HepG2 (cell line): ENCODE data around the gene NT5DC2. TPM values are rescaled to one million over a fixed set of nuclear protein-coding genes. Genes with fewer than 3 reads are reported as not detected.
A peak's percentile ranks its signal among the peaks of the same experiment; 100 is the strongest.

Source experiments
- CBX5 ChIP-seq: sonication (generic); formaldehyde crosslinking; IDR thresholded peaks from 2 replicates; pipeline ENCODE4 v1.4.0; 2020; ENCODE audit warnings: missing genetic modification reagents, borderline replicate concordance
- CHD4 ChIP-seq: fragments of 200-600 bp; sonication (generic); IDR thresholded peaks from 2 replicates; pipeline ENCODE4 v1.7.0; 2017; ENCODE audit warnings: mild to moderate bottlenecking, low read length, borderline replicate concordance
- FIP1L1 ChIP-seq: fragments of 200-400 bp; formaldehyde crosslinking; IDR thresholded peaks from 2 replicates; pipeline ENCODE4 v1.6.1; 2018; ENCODE audit warnings: low read depth, mild to moderate bottlenecking, low read length, moderate library complexity, borderline replicate concordance; ENCODE audit not compliant: insufficient read depth
- FOSL1 ChIP-seq: sonication (generic); formaldehyde crosslinking; IDR thresholded peaks from 2 replicates; pipeline ENCODE4 v1.9.0; 2021; ENCODE audit warnings: missing genetic modification reagents, borderline replicate concordance
- GABPB1 ChIP-seq: IDR thresholded peaks from 2 replicates; pipeline ENCODE4 v1.6.1; 2016; ENCODE audit warnings: mild to moderate bottlenecking, missing genetic modification reagents, moderate library complexity, missing compliant biosample characterization
- HNRNPL ChIP-seq: fragments of 200-400 bp; formaldehyde crosslinking; IDR thresholded peaks from 2 replicates; pipeline ENCODE4 v1.6.1; 2017; ENCODE audit warnings: mild to moderate bottlenecking, low read depth, low read length
- KDM5B ChIP-seq: sonication (generic); formaldehyde crosslinking; IDR thresholded peaks from 2 replicates; pipeline ENCODE4 v1.4.0; 2020; ENCODE audit warnings: missing genetic modification reagents, mild to moderate bottlenecking, borderline replicate concordance
- NFE2L1 ChIP-seq: sonication (generic); formaldehyde crosslinking; IDR thresholded peaks from 2 replicates; pipeline ENCODE4 v1.4.0; 2020; ENCODE audit warnings: missing genetic modification reagents, mild to moderate bottlenecking, borderline replicate concordance
- NR3C1 ChIP-seq: sonication (generic); formaldehyde crosslinking; IDR thresholded peaks from 2 replicates; pipeline ENCODE4 v1.4.0; 2020; ENCODE audit warnings: missing genetic modification reagents
- PAWR ChIP-seq: sonication (generic); formaldehyde crosslinking; IDR thresholded peaks from 2 replicates; pipeline ENCODE4 v1.4.0; 2020; ENCODE audit warnings: missing genetic modification reagents, mild to moderate bottlenecking, borderline replicate concordance
- POLR2AphosphoS5 ChIP-seq: IDR thresholded peaks from 2 replicates; pipeline ENCODE4 v1.6.1; 2012; ENCODE audit warnings: low read depth, low read length
- REPIN1 ChIP-seq: sonication (generic); formaldehyde crosslinking; IDR thresholded peaks from 2 replicates; pipeline ENCODE4 v1.8.0; 2022; ENCODE audit warnings: missing genetic modification reagents, low read depth, mild to moderate bottlenecking, borderline replicate concordance
- SP5 ChIP-seq: IDR thresholded peaks from 2 replicates; pipeline ENCODE4 v1.6.1; 2016; ENCODE audit warnings: low read depth, borderline replicate concordance
- SRSF4 ChIP-seq: fragments of 200-400 bp; formaldehyde crosslinking; IDR thresholded peaks from one replicate; pipeline ENCODE4 v1.6.1; 2018; ENCODE audit warnings: mild to moderate bottlenecking, low read depth, low read length, moderate library complexity; ENCODE audit not compliant: poor library complexity, severe bottlenecking
- TARDBP ChIP-seq: sonication (generic); formaldehyde crosslinking; IDR thresholded peaks from 2 replicates; pipeline ENCODE4 v1.8.0; 2022; ENCODE audit warnings: mild to moderate bottlenecking, missing genetic modification reagents
- U2AF2 ChIP-seq: fragments of 200-400 bp; formaldehyde crosslinking; IDR thresholded peaks from 2 replicates; pipeline ENCODE4 v1.6.1; 2017; ENCODE audit warnings: low read depth, mild to moderate bottlenecking, low read length
- ZNF335 ChIP-seq: sonication (generic); formaldehyde crosslinking; IDR thresholded peaks from 2 replicates; pipeline ENCODE4 v1.4.0; 2020; ENCODE audit warnings: missing genetic modification reagents
- ZNF441 ChIP-seq: sonication (generic); formaldehyde crosslinking; IDR thresholded peaks from 2 replicates; pipeline ENCODE4 v1.7.0; 2021; ENCODE audit warnings: missing genetic modification reagents, borderline replicate concordance
- ZNF496 ChIP-seq: sonication (generic); formaldehyde crosslinking; IDR thresholded peaks from 2 replicates; pipeline ENCODE4 v1.8.1; 2023; ENCODE audit warnings: mild to moderate bottlenecking, moderate library complexity, missing genetic modification reagents; ENCODE audit not compliant: insufficient replicate concordance
- polyA plus RNA-seq, 8 experiments: library from polyadenylated mRNA; depleted of rRNA in 3 of 8; stranded (reverse) in 7 of 8; unstranded in 1 of 8; fragments of >200 nt; fragmentation: Illumina TruSeq in 4 of 8; extraction: Trizol in 4 of 8; gene quantifications; 2 replicates each; pipeline versions ENCODE4 v1.2.1 to v1.2.3, GENCODE V29; 2011 to 2016; ENCODE audit warnings: low read depth in 4 of 8, missing spikeins in 1 of 8, mixed read lengths in 1 of 8; ENCODE audit not compliant: insufficient read depth in 1 of 8
- total RNA-seq, 5 experiments: library from RNA; depleted of rRNA; stranded (reverse); fragments of >200 nt; fragmentation: Illumina TruSeq; extraction: Trizol; gene quantifications; 2 replicates each; pipeline ENCODE4 v1.2.3, GENCODE V29; 2016; ENCODE audit warnings: low read depth in 1 of 5
- TF ChIP-seq, protein P1 (sequence below): sonication (generic); formaldehyde crosslinking; IDR thresholded peaks from 2 replicates; pipeline ENCODE4 v1.5.0; 2020; ENCODE audit warnings: mild to moderate bottlenecking, missing genetic modification reagents
- TF ChIP-seq, protein P2 (sequence below): sonication (generic); formaldehyde crosslinking; IDR thresholded peaks from 2 replicates; pipeline ENCODE4 v1.5.0; 2020; ENCODE audit warnings: mild to moderate bottlenecking, low read depth, missing genetic modification reagents, borderline replicate concordance
- TF ChIP-seq, protein P3 (sequence below): sonication (generic); formaldehyde crosslinking; IDR thresholded peaks from 2 replicates; pipeline ENCODE4 v1.9.0; 2021; ENCODE audit warnings: missing genetic modification reagents, borderline replicate concordance
- TF ChIP-seq, protein P4 (sequence below): IDR thresholded peaks from 2 replicates; pipeline ENCODE4 v1.6.1; 2012; ENCODE audit warnings: inconsistent platforms
- TF ChIP-seq, protein P5 (sequence below): sonication (generic); formaldehyde crosslinking; IDR thresholded peaks from 2 replicates; pipeline ENCODE4 v1.4.0; 2020; ENCODE audit warnings: mild to moderate bottlenecking, low read depth, missing genetic modification reagents

NT5DC2 gene
- total and polyA plus RNA-seq, 2 of the 13 experiments (the other 11 are each of a cell fraction or from before 2014, with no cell fraction given): 131 to 240 TPM

DNA sequence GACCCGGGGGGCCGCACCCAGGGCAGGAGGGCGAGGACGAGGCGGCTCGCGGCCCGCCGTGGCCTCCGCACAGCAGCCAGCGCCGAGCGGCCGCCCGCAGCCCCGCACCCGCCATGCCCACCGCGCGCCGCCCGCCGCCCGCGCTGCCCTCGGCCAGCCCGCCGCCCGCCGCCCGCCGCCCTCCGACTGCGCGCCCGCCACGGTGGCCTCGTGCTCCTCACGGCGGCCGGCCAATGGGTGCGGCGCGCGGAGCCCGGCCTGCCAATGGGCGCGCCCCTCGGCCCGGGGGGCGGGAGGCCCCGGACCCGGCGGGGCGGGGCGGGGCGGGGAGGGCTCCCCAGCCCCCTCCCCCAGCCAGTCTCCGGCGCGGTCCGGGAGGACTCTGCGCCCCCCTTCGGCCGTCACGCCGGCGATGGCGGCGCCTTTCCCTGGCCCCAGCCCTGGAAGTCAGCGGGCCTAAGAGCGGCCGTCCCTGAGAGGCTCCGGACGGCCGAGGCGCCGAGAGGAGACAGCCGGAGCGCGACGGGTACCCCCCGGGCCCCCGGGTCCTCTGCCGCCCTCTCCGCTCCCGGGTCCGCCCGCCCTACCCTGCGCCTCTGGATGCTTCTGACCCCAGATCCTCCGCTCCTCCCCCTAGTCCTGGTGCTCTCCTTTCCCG, at the start of gene NT5DC2 (continued):
- TF ChIP-seq, protein P1, sequence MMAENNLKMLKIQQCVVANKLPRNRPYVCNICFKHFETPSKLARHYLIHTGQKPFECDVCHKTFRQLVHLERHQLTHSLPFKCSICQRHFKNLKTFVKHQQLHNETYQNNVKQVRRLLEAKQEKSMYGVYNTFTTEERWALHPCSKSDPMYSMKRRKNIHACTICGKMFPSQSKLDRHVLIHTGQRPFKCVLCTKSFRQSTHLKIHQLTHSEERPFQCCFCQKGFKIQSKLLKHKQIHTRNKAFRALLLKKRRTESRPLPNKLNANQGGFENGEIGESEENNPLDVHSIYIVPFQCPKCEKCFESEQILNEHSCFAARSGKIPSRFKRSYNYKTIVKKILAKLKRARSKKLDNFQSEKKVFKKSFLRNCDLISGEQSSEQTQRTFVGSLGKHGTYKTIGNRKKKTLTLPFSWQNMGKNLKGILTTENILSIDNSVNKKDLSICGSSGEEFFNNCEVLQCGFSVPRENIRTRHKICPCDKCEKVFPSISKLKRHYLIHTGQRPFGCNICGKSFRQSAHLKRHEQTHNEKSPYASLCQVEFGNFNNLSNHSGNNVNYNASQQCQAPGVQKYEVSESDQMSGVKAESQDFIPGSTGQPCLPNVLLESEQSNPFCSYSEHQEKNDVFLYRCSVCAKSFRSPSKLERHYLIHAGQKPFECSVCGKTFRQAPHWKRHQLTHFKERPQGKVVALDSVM (CRISPR knock-in tag): no peak
- TF ChIP-seq NR3C1 (CRISPR knock-in tag) (no peak), ZNF496 (CRISPR knock-in tag) (no peak), CBX5 (no peak), POLR2AphosphoS5 (peak; percentile 60), ZNF441 (CRISPR knock-in tag) (no peak), REPIN1 (CRISPR knock-in tag) (no peak), FIP1L1 (no peak), SRSF4 (peak; percentile 89), ZNF335 (no peak), KDM5B (peak; percentile 51; the same call in 1 of the 2 replicates), PAWR (CRISPR knock-in tag) (no peak), SP5 (no peak), TARDBP (no peak), GABPB1 (CRISPR knock-in tag) (peak; percentile 44; the same call in 1 of the 2 replicates), HNRNPL (no peak), FOSL1 (no peak), U2AF2 (no peak), CHD4 (no peak), NFE2L1 (CRISPR knock-in tag) (no peak)
- TF ChIP-seq, protein P2, sequence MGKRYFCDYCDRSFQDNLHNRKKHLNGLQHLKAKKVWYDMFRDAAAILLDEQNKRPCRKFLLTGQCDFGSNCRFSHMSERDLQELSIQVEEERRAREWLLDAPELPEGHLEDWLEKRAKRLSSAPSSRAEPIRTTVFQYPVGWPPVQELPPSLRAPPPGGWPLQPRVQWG: no peak
- TF ChIP-seq, protein P3, sequence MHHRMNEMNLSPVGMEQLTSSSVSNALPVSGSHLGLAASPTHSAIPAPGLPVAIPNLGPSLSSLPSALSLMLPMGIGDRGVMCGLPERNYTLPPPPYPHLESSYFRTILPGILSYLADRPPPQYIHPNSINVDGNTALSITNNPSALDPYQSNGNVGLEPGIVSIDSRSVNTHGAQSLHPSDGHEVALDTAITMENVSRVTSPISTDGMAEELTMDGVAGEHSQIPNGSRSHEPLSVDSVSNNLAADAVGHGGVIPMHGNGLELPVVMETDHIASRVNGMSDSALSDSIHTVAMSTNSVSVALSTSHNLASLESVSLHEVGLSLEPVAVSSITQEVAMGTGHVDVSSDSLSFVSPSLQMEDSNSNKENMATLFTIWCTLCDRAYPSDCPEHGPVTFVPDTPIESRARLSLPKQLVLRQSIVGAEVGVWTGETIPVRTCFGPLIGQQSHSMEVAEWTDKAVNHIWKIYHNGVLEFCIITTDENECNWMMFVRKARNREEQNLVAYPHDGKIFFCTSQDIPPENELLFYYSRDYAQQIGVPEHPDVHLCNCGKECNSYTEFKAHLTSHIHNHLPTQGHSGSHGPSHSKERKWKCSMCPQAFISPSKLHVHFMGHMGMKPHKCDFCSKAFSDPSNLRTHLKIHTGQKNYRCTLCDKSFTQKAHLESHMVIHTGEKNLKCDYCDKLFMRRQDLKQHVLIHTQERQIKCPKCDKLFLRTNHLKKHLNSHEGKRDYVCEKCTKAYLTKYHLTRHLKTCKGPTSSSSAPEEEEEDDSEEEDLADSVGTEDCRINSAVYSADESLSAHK (CRISPR knock-in tag): no peak
- TF ChIP-seq, protein P4, sequence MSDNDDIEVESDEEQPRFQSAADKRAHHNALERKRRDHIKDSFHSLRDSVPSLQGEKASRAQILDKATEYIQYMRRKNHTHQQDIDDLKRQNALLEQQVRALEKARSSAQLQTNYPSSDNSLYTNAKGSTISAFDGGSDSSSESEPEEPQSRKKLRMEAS: peak; percentile 70; the same call in 1 of the 2 replicates
- TF ChIP-seq, protein P5, sequence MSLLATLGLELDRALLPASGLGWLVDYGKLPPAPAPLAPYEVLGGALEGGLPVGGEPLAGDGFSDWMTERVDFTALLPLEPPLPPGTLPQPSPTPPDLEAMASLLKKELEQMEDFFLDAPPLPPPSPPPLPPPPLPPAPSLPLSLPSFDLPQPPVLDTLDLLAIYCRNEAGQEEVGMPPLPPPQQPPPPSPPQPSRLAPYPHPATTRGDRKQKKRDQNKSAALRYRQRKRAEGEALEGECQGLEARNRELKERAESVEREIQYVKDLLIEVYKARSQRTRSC (CRISPR knock-in tag): no peak
